KG1 (cell line): ENCODE measurements around the gene POU6F2.

Experiments
- DNase-seq: peaks from one replicate; lab custom pipeline; 2025; lab: John Stamatoyannopoulos, UW

The POU6F2 gene

DNA sequence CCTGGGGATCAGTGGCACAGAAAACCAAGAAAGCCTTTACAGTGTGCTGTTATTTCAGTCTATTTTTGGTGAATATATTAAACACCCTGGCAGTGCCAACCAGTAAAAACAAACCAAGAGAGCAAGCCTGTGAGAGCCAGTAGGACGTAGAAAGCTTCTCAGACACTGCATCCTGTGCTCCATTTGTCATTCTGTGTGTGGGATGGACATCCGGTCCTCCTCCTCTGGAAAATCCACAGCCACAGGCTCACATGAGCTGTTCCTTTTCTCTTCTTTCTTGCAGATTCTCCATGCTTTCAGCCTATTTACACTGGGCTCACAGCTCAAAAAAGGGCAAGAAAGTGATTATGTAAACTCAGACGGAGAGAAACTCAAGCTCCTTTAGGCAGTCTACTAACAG lies 468.8 kb downstream of the POU6F2 start:
- DNase-seq, result no peak

DNA sequence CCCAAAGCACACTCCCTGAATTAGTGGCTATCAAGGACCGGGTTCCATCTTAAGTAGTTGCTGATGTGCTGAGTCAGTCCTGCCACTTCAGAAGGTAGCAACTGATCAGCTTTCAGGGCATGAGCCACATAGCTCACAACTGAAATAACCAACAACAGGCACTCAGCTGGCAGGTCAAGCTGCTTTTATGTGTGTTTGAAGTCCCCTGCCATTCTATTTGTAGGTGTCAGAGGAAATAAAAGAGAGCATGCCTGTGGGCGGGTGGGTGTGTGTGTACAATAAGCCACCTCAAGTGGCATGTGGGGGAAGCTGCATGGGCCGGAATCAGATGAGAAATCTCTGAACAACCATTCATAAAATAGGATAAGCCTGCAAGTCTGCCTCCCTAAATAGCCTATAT lies 474.2 kb downstream of the POU6F2 start:
- DNase-seq, result no peak

DNA sequence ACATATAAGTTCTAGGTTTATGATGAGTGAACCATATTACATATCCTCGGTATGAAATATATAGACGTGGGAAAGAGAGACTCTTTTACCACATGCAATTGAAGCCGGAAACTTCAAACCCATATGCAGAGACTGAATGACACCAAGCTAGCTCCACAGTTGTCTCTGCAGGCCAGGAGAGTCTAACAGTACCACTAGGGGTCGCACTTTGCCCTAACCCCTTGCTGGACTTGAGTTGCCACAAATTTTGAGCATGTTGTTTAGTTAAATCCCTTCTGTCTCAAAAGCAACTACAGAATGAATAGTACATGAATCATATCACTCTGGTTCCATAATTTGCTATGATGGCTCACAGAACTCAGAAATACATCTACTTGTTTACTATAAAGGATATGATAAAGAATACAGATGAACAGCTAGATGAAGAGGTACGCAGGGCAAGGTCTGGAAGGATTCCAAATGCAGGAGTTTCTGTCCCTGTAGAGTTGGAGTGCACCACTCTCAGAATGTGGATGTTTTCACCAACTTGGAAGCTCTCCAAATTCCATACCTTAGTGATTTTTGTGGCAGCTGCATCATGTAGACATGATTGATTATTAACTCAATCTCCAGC lies 476.1 kb downstream of the POU6F2 start:
- peak; percentile 53 for DNase-seq

DNA sequence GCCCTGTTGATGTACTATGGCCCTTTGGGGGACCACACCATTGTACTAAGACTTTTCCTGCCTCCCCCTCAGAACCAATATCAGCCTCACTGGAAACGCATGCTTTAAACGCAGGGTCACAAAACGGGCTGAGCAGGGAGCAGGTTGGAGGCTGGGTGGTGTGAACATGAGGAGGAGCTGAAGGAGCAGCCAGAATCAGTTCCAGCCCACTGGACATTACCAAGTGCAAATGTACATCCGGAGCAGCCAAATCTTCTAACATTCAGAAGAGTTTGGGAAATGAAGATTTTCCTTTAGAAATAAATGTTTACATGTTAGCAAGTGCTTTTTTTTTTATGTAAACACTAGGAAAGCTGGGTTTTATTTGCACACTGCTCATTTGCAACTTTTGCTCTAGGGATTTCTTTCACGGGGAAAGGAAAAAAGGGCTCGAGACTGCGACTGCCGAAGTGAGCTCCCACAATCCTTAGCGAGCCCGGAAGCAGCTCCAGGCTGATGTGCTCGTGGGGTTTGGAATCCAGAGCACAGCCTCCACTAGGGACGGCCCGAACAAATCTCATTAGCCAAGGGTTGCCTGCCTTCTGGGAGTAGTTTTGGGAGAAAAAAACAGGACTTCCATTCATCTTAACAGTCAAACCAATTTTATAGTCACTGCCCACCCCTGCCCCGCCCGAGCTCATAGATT lies 480.5 kb downstream of the POU6F2 start:
- DNase-seq, result no peak

DNA sequence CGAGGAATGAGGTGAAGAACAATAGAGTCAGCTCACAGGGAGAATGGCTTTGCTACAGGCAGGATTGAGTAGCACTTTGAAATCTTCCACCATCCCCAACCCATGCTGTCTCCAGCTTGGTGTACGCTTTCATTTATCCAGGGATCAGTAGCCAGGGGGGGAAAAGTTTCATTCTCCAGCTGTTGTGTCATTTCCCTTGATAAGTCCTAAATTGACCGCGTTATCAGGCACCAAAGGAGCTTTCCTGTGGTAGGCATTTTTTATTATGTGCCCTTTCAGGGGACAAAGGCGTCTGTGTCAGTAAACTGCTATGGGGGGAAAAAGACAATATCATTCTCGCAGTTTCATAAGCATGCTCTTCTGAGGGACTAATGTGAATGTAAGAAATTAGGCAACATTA lies 481.9 kb downstream of the POU6F2 start:
- DNase-seq, result no peak

DNA sequence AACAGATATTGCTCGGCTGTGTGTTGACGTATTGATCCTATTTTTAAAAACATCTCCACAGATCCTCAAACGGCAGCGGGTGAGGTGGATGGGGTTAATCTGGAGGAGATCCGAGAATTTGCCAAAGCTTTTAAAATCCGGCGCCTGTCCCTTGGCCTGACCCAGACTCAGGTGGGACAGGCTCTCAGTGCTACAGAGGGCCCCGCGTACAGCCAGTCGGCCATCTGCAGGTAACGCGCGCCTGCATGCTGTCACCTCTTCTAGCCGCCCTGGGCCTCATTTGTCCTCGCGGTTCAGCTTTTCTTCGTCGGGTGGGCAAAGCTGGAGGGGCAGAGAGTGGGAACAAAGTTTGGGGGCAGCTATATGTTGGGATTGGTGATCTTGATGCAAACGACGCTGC lies 482.8 kb downstream of the POU6F2 start:
- DNase-seq, result no peak

DNA sequence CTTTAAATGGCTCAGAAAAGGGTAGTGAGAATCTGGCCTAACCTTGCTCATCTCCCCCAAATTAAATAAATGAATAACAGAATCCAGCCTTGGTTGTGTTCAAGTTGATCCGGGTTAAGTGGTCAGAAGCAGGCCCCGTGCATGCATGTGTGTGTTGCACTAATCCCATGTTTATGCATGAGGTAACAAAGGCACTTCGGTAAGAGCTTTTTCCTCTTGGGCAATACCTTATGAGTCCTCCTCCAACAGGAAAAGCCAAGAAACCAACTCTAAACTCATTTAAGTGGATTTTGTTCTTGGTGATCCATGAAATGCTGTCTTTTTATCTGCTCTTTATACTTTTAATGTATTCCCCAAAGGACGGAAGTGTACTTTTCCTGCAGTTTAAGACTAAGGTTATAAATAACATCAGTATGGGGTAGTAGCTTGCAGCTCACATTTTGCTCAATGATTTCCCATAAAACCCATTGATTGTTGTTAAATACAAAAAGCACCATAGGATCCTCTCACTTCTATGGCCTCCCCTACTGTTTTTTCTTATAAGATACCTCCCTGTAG lies 483.6 kb downstream of the POU6F2 start:
- DNase-seq, result no peak

DNA sequence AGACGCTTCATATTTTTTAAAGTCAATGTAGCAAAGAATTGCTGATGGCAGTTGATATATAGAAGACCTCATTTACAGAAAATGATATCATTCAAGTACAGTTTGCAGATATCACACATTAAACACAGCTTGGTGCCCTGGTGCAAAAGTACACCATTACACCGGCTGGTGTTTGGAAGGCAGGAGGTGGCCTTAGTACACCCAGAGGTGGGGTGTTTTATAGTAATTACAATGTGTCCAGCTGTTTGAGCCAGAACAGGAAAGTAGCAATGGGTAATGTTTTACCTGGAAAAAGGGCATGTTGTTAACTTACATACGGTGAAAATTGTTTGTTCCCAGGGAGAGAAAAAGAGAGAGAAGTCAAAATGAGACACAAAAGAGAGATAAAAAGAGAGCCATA lies 485.5 kb downstream of the POU6F2 start:
- DNase-seq, result no peak

DNA sequence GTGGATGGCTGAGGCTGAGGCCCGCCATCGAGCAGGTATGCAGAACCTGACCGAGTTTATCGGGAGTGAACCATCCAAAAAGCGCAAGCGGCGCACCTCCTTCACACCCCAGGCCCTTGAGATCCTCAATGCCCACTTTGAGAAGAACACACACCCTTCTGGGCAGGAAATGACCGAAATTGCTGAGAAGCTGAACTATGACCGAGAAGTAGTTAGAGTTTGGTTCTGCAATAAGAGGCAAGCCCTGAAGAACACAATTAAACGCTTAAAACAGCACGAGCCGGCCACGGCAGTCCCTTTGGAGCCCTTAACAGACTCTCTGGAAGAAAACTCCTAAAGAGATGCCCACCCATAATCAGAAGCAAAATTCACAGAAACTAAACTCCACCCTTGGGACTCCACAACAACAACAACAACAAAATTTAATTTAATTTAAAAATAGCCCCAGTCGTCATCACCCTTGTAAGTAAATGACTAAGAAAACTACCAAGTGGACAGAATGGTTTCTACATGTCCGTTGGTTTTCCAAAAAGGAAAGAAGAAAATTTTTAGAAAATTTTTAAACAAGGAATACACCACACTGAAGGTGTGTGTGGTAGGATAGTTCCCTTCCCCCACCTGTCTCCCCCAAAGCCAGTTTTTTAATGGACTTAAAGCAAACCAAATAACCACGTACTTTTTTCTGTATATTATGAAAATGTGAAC lies 486.8 kb downstream of the POU6F2 start:
- no peak for DNase-seq

DNA sequence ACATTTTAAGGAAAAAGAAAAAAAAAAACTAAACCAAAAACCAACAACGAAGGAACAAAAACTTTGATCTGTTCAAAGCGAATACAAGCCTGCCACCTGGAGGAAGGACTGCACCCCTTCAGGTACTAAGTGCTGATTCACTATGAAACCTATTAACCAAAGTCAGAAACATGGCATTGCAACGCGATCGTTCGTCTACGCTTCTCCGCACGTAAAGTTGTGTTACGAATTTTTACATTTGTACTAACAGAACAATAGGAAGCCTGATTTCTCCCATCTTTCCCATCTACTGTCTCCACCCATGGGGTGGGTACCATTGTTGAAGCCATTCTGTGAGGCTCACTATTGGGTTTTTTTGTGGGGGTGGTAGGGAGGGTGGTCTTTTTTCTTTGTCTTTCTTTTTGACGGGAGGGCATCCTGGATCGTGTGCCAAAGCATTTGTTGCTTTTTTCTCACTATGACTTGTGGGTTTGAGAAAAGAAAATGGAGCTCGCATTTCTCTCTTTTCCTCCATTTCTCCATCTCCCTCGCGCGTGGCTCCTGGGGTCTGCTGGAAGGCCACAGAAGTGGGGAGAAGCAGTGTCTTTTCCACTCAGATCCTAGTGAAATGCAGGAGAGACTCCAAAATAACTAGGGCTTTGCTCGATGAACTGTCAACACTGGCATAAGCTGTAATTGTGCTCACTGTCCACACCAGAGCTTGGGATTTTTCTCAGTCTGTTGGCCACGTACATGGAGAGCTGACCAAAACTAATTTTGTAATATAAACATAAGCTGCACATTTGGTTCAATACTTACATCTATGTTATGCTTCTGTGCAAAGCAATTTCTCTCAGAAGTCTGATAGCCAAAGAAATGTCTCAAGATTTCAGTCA lies 487.6 kb downstream of the POU6F2 start:
- peak; percentile 32 for DNase-seq

DNA sequence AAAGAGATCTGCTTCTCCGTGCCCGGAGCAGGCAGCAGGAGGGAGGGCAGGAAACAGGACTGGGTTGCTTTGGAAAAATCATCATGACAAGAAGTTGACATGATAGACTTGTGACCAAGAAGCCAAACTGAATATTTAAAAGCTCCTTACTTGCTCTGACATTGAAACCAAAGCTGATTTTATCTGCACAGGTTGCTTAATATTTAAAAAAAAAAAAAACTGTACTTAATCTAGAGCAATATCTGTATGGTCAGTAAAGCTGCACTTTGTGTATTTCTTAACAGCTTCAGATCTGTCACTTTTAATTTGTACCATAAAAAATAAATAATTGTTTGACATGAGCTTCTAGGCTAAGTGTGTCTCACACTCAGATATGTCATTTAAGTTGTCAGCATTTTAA lies 490.6 kb downstream of the POU6F2 start:
- DNase-seq, result no peak

DNA sequence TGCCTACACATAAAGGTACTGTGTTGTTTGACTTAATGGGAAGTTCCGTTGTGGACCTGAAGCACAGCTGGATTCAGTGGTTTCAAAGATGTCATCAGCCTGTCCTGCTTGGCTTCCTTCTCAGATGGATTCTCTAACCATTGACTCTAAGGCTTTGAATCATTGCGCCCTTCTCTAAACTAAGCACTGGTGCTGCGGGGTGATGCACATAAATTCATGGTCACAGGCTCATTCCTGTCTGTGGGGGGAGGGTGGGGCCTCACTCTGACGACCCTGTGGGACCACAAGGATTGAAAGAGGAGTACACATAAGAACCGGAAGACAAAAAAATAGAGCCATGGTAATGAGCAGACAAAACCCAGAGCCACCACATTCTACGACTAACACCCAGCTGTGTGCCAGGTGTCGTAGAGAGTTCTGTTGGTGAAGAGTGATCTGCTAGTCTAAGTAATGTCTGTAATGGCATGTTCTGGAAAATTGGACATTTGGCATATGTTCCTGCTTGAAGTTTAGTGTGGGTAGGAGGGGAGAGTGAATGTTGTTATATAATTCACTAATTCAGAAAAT lies 491.2 kb downstream of the POU6F2 start:
- no peak for DNase-seq

DNA sequence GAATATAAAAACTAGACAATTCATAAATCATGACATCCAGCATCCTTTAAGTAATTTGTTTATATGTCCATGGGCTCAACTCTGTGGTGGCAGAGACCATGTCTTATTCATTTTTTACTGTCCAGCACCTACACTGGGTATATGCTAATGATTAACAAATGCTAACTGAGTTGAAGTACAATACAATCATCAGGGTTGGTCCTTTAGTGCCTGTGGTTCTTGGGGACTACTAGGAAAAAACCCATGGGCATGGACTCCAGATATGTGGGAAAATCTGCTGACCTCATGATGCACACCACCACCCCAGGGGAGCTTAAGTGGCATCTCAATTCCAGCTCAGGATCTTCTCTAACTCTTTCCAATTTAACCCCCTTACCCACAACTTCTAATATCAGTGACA lies 503.2 kb downstream of the POU6F2 start:
- no peak for DNase-seq

DNA sequence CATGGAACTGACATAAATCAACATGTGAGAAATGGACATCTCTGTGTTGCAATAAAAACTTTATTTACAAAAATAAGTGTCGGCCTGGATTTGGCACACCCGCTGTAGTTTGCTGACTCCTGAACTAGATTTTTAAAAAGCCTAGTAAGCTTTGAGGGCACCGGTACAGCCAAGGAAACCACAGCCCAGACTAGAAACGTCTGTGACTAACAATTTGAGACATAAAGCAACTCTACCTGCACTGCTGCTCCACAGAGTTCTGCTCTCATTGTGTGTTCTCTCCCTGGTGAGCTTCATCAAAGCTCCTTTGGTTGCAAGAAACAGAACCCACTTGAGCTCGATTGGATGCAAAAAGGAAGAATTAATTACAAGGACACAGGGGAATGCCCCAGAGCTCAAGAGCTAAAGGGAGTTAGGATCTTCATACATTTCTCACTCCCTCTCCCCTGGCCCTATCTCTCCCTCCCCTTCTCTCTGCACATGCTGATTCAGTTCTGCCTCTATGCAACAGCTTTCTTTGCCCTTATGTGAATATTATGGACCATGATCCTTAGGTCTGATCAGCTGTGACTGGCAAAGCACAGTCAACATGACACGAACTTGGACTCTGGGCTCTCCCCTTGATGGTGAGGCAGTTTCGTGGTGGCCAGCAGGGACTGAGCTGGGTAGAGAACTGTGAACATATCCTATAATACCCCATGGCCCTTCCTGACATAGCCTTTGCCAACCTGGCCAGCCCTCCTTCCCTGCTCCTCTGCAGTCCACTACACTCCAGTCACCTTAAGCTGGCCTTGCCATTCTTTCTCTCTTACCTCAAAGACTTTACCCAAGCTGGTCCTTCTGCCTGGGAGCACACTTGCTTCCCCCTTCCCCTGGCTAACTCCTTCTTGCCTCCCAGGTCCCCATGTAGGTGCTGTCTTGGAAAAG lies 511.0 kb downstream of the POU6F2 start:
- DNase-seq, result no peak

DNA sequence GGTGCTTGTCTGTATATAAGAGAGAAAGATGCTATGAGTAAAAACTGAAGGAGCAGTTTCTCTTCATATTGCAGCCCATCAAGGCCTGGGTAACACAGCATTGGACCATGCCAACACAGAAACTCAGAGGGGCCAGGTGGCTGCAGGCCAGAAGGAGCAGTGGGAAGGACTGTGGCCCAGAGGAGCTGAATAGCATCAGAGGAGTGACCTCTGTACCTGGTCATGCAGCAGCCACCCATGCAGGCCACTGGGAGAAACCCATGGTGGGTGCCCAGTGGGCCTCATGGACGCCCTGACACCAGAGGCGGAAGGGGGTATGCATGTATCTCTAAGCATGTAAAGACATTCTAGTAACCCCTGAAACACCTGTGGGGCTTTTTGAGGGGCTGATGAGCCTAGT lies 512.6 kb downstream of the POU6F2 start:
- no peak for DNase-seq

DNA sequence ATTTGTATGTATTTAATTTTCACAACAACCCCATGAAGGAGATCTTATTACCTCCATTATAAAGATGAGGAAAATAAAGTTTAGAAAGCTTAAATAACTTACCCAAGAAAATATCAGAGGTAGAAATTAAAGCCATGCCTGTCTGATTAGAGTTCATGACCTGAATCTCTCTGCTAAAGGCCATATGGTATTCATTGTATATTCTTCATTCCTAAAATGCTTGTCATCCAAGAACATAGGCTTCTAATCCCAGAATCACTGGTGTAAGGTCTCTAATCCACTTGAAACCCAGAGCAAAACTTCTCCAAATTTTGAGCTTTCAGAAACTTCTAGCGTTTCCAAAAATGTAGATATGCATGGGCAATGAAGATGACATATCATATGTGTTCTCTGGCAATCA lies 516.2 kb downstream of the POU6F2 start:
- no peak for DNase-seq

DNA sequence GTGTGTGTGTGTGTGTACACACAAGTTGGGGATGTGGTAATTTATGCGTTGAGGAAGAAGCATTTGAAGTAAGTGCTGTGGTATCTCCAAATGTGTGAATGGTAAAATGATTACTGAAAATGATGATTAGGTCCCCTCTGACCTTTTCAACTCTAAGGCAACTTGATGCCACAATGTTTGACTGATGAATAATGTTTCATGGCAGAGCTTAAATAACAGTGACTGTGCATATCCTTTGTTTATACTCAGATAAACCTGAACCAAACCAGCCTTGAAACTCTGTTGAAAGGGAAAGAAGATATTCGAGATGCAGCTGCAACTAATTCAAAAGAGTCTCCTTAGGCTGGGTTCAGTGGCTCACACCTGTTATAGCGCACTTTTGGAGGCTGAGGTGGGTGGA lies 523.6 kb downstream of the POU6F2 start:
- DNase-seq, result no peak

DNA sequence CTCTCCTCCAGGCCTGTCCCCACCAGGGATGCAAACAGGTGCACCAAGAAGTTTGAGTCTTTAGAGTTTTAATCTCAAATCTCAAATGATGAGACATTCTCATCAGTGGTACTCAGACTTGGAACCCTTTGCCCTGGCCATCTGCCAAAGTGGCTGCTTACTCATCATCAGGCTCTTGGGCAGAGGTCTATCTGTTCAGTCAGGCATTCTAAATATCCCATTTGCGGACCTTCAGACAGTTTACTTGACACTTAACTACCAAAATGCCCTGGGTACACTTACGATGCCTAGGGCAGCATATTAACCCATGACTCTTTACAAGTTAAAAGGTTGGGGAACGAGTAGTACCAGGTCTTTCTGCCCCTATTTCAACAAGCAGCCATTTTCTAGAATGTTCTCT lies 527.3 kb downstream of the POU6F2 start:
- DNase-seq, result no peak

DNA sequence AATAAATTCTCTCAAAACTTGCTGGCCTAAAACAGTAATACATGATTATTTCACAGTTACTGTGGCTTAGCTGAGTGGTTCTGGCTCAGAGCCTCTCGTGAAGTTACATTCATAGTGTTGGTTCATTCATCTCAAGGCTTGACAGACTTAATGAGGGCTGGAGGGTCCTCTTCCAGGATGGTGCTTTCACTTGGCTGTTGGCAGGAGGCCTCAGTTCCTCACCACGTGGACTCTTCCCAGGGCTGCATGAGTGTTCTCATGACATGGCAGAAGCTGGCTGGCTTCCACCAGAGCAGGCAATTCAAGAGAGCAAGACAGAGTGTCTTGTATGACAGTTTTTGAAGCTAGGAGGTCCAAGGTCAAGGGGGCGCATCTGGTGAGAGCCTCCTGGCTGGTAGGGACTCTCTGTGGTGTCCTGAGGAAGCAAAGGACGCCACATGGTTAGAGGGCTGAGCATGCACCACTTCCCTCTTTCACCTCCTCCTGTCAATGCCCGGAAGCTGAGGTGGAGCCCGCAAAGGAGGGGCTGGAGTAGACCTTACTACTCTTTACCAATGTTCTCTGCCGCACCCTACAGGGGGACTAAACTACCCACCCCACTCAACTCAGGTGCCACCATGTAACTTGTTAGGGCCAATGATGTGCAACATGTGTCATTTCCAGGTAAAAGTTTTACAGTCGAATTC lies 530.3 kb downstream of the POU6F2 start:
- DNase-seq, result peak; percentile 57

DNA sequence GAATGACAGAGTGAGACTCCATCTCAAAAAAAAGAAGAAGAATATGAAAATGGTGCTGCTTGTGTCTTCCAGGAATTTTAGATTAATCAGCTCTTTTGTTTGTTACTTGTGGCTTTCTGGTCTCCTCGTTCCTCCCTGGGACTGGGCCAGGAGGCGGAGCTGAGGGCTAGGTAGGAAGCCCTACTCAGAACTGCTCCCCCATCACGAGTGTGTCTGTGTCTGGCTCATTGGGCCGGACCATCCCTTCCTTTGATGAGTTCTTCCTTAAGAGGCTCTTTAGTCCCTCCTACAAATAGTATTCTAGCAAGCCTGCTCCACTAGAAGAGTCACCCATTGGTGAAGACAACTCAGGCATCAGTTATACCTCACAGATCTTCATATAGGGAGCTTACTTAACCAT lies 531.7 kb downstream of the POU6F2 start:
- peak; percentile 31 for DNase-seq
